ENCODE measurements around the gene FGD3.

GRCh38 chr9:93030642-93031628, 83.6 kb downstream of the FGD3 start:
- no peak for TF ChIP-seq SP1 (IDR thresholded peaks at IDR 0.05)
- no peak for TF ChIP-seq HDGF (IDR thresholded peaks at IDR 0.05; ENCODE audit: borderline replicate concordance)
- no peak for TF ChIP-seq ZNF384 (IDR thresholded peaks at IDR 0.05)
- TF ChIP-seq FOXK2 (IDR thresholded peaks at IDR 0.05), result no peak
- no peak for TF ChIP-seq SUZ12 (IDR thresholded peaks at IDR 0.05)
- TF ChIP-seq ARNT (IDR thresholded peaks at IDR 0.05), result no peak
- TF ChIP-seq FOXA1 (IDR thresholded peaks at IDR 0.05), result no peak
- TF ChIP-seq BHLHE40 (IDR thresholded peaks at IDR 0.05; ENCODE audit: borderline replicate concordance), result no peak
- no peak for TF ChIP-seq FOXM1 (IDR thresholded peaks at IDR 0.05; ENCODE audit: borderline replicate concordance)
- no peak for TF ChIP-seq NFRKB (IDR thresholded peaks at IDR 0.05)
- TF ChIP-seq PKNOX1 (IDR thresholded peaks at IDR 0.05), result no peak
- TF ChIP-seq L3MBTL2 (conservative IDR thresholded peaks at IDR 0.05), result no peak
- no peak for TF ChIP-seq TARDBP (IDR thresholded peaks at IDR 0.05)
- no peak for TF ChIP-seq ELF4 (IDR thresholded peaks at IDR 0.05)

Measured in HEK293T (cell line).